H1 (cell line): ENCODE results near the gene ANKS1A. TPM values are rescaled to one million over a fixed set of nuclear protein-coding genes. Genes with fewer than 3 reads are reported as not detected.

Experiments used
- CTCF ChIA-PET: fragments of 300-600 bp; sonication (Branson Sonifier 250); formaldehyde crosslinking; loops from one replicate; lab custom pipeline; 2021; ENCODE audit not compliant: partially characterized antibody; lab: Charles Lee
- POLR2A ChIA-PET: fragments of 300-600 bp; sonication (Branson Sonifier 250); formaldehyde crosslinking; loops from one replicate; lab custom pipeline; 2021; ENCODE audit warnings: inconsistent platforms; ENCODE audit not compliant: partially characterized antibody; lab: Charles Lee
- DNase-seq, 2 experiments: peaks; one replicate each; pipeline versions ENCODE4 v3.0.0 to v3.0.0-alpha.2; 2010 to 2022; ENCODE audit warnings: low spot score in 2 of 2, low read depth in 1 of 2, mixed read lengths in 1 of 2
- FAIRE-seq: peaks from 2 replicates; lab custom pipeline; 2011; peaks lifted over from hg19 to GRCh38; lab: Jason Lieb, UNC
- H2AFZ ChIP-seq: 2 replicates; pipeline ENCODE4 v1.8.1; 2012; ENCODE audit warnings: low read length, inconsistent platforms
- H2AK5ac ChIP-seq: 2 replicates; pipeline ENCODE4 v1.6.1; 2013; ENCODE audit warnings: low read depth, low read length
- H2BK120ac ChIP-seq: replicated peaks from 2 replicates; pipeline ENCODE3; 2013; ENCODE audit warnings: low read depth, low read length, inconsistent platforms
- H2BK12ac ChIP-seq: 2 replicates; pipeline ENCODE4 v1.6.1; 2013; ENCODE audit warnings: low read depth, low read length
- H2BK15ac ChIP-seq: 2 replicates; pipeline ENCODE4 v1.6.1; 2013; ENCODE audit warnings: low read length
- H2BK20ac ChIP-seq: 2 replicates; pipeline ENCODE4 v1.6.1; 2013; ENCODE audit warnings: low read length
- H2BK5ac ChIP-seq: 2 replicates; pipeline ENCODE4 v1.6.1; 2013; ENCODE audit warnings: low read depth, low read length
- H3K14ac ChIP-seq: 2 replicates; pipeline ENCODE4 v1.6.1; 2013; ENCODE audit warnings: inconsistent platforms; ENCODE audit not compliant: insufficient read length
- H3K18ac ChIP-seq: 2 replicates; pipeline ENCODE4 v1.6.1; 2013; ENCODE audit warnings: low read length; ENCODE audit errors: extremely low read depth
- H3K23ac ChIP-seq: 2 replicates; pipeline ENCODE4 v1.6.1; 2013; ENCODE audit warnings: inconsistent platforms; ENCODE audit not compliant: insufficient read length
- H3K23me2 ChIP-seq: 2 replicates; pipeline ENCODE4 v1.6.1; 2013; ENCODE audit warnings: low read depth, low read length
- H3K27ac ChIP-seq: 2 replicates; pipeline ENCODE4 v1.6.1; 2011; ENCODE audit warnings: low read depth, low read length, inconsistent platforms
- H3K27me3 ChIP-seq, 4 experiments: replicated peaks in 1 of 4; 1 replicate in 1 of 4; 2 replicates in 3 of 4; pipeline versions ENCODE4 v1.6.1 to v1.8.1; 2011 to 2013; ENCODE audit warnings: low read length in 3 of 4, mild to moderate bottlenecking in 3 of 4, inconsistent platforms in 2 of 4, mixed read lengths in 2 of 4, moderate library complexity in 1 of 4; ENCODE audit not compliant: control insufficient read depth in 3 of 4, insufficient read depth in 3 of 4; ENCODE audit errors: extremely low read depth in 1 of 4
- H3K36me3 ChIP-seq, 4 experiments: 2 replicates each; pipeline versions ENCODE4 v1.6.1 to v1.8.1; 2011 to 2013; ENCODE audit warnings: mild to moderate bottlenecking in 4 of 4, low read length in 3 of 4, moderate library complexity in 2 of 4, control low read depth in 1 of 4, inconsistent platforms in 1 of 4; ENCODE audit not compliant: insufficient read depth in 4 of 4, control insufficient read depth in 2 of 4
- H3K4ac ChIP-seq: replicated peaks from 2 replicates; pipeline ENCODE3; 2013; ENCODE audit warnings: low read length, low read depth, mixed read lengths, inconsistent platforms; ENCODE audit not compliant: insufficient read length
- H3K4me1 ChIP-seq, 4 experiments: replicated peaks in 1 of 4; 1 replicate in 1 of 4; 2 replicates in 3 of 4; pipeline versions ENCODE4 v1.6.1 to v1.8.1; 2011 to 2013; ENCODE audit warnings: low read length in 3 of 4, inconsistent platforms in 2 of 4, mixed read lengths in 1 of 4; ENCODE audit not compliant: insufficient read depth in 4 of 4, control insufficient read depth in 3 of 4
- H3K4me2 ChIP-seq, 2 experiments: 2 replicates each; pipeline versions ENCODE4 v1.6.1 to v1.8.1; 2011 to 2013; ENCODE audit warnings: low read depth in 2 of 2, low read length in 2 of 2, control low read depth in 1 of 2, inconsistent platforms in 1 of 2, mild to moderate bottlenecking in 1 of 2; ENCODE audit not compliant: insufficient read depth in 1 of 2
- H3K4me3 ChIP-seq, 4 experiments: fragments of 200-600, 300-600 bp in 1 of 4; sonication (generic), shearing (Covaris generic), sonication (Bioruptor Twin) in 1 of 4; 2 replicates each; pipeline versions ENCODE4 v1.5.1 to v1.8.1; 2011 to 2016; ENCODE audit warnings: low read length in 4 of 4, low read depth in 3 of 4, control low read depth in 2 of 4, inconsistent platforms in 2 of 4, mild to moderate bottlenecking in 2 of 4, mixed read lengths in 1 of 4, moderate library complexity in 1 of 4; ENCODE audit not compliant: insufficient read depth in 2 of 4; ENCODE audit errors: extremely low read depth in 1 of 4
- H3K56ac ChIP-seq: replicated peaks from 2 replicates; pipeline ENCODE3; 2013; ENCODE audit warnings: low read depth, mild to moderate bottlenecking, mixed read lengths, low read length, inconsistent platforms; ENCODE audit not compliant: insufficient read length
- H3K79me1 ChIP-seq: 2 replicates; pipeline ENCODE4 v1.6.1; 2013; ENCODE audit warnings: low read depth, low read length, control low read depth
- H3K79me2 ChIP-seq, 2 experiments: 2 replicates each; pipeline versions ENCODE4 v1.6.1 to v1.8.1; 2012 to 2013; ENCODE audit warnings: low read length in 2 of 2, mild to moderate bottlenecking in 2 of 2, inconsistent platforms in 1 of 2; ENCODE audit not compliant: insufficient read depth in 2 of 2, control insufficient read depth in 1 of 2
- H3K9ac ChIP-seq, 4 experiments: replicated peaks in 1 of 4; 1 replicate in 1 of 4; 2 replicates in 3 of 4; pipeline versions ENCODE4 v1.6.1 to v1.8.1; 2011 to 2013; ENCODE audit warnings: low read depth in 3 of 4, low read length in 3 of 4, control low read depth in 2 of 4, mild to moderate bottlenecking in 2 of 4, moderate library complexity in 2 of 4, inconsistent platforms in 1 of 4; ENCODE audit errors: extremely low read depth in 1 of 4
- H3K9me3 ChIP-seq, 2 experiments: 2 replicates each; pipeline versions ENCODE4 v1.6.1 to v1.8.1; 2012 to 2013; ENCODE audit warnings: mild to moderate bottlenecking in 2 of 2, moderate library complexity in 2 of 2, control low read depth in 1 of 2, inconsistent platforms in 1 of 2, low read depth in 1 of 2, low read length in 1 of 2, mixed read lengths in 1 of 2; ENCODE audit not compliant: insufficient read depth in 2 of 2
- H4K20me1 ChIP-seq, 2 experiments: replicated peaks in 1 of 2; 2 replicates each; pipeline versions ENCODE3 to v1.8.1; 2011 to 2013; ENCODE audit warnings: inconsistent platforms in 2 of 2, low read length in 2 of 2, mild to moderate bottlenecking in 1 of 2; ENCODE audit not compliant: insufficient read depth in 2 of 2, control insufficient read depth in 1 of 2
- H4K5ac ChIP-seq: 2 replicates; pipeline ENCODE4 v1.6.1; 2013; ENCODE audit warnings: low read length, low read depth, mixed read lengths, inconsistent platforms; ENCODE audit not compliant: insufficient read length
- H4K8ac ChIP-seq: 2 replicates; pipeline ENCODE4 v1.8.0; 2013; ENCODE audit warnings: mild to moderate bottlenecking, moderate library complexity, low read length, inconsistent platforms; ENCODE audit not compliant: insufficient read depth; ENCODE audit errors: extremely low read depth
- H4K91ac ChIP-seq: replicated peaks from 2 replicates; pipeline ENCODE3; 2013; ENCODE audit warnings: low read length, mixed read lengths, inconsistent platforms; ENCODE audit not compliant: insufficient read length
- CTCF ChIP-seq, 3 experiments: IDR thresholded peaks; 1 replicate in 2 of 3; 2 replicates in 1 of 3; pipeline versions ENCODE4 v1.5.1 to v1.6.1; 2011; ENCODE audit warnings: low read length in 3 of 3, mild to moderate bottlenecking in 3 of 3, inconsistent platforms in 2 of 3, low read depth in 1 of 3, moderate library complexity in 1 of 3; ENCODE audit not compliant: insufficient read depth in 1 of 3; ENCODE audit errors: control extremely low read depth in 1 of 3
- KDM5A ChIP-seq: fragments of 200-600 bp; IDR thresholded peaks from 2 replicates; pipeline ENCODE4 v1.7.1; 2012; ENCODE audit warnings: mild to moderate bottlenecking, low read length, inconsistent platforms, mixed read lengths
- RAD21 ChIP-seq, 2 experiments: IDR thresholded peaks in 1 of 2; conservative IDR thresholded peaks in 1 of 2; 2 replicates each; pipeline ENCODE4 v1.6.1; 2011; ENCODE audit warnings: low read depth in 2 of 2, low read length in 2 of 2, improper control_type of control experiment in 1 of 2, inconsistent platforms in 1 of 2, mild to moderate bottlenecking in 1 of 2, moderate library complexity in 1 of 2
- SP1 ChIP-seq: IDR thresholded peaks from 2 replicates; pipeline ENCODE4 v1.6.1; 2011; ENCODE audit warnings: low read depth, low read length
- WGBS, 2 experiments: shearing (Covaris generic) in 1 of 2; methylation state at CpG; one replicate each; pipeline versions ENCODE4 v1.1.6 to v1.1.7; 2013 to 2015; ENCODE audit warnings: low lambda C conversion rate in 2 of 2, mixed read lengths in 2 of 2, inconsistent platforms in 1 of 2, low coverage in 1 of 2, missing lambda C conversion rate in 1 of 2; ENCODE audit not compliant: insufficient replicate concordance in 2 of 2, insufficient coverage in 1 of 2, insufficient read length in 1 of 2; ENCODE audit errors: extremely low coverage in 1 of 2, missing lambda C conversion rate in 1 of 2; 5-methylcytosine and 5-hydroxymethylcytosine counted together
- polyA plus RNA-seq, 7 experiments: library from polyadenylated mRNA; depleted of rRNA in 3 of 7; stranded (reverse) in 5 of 7; unstranded in 2 of 7; fragments of >200 nt in 5 of 7; fragments of 200-250 nt in 2 of 7; gene quantifications; 1 replicate in 5 of 7; 2 replicates in 1 of 7; 4 replicates in 1 of 7; pipeline versions ENCODE4 v1.2.1 to v1.2.3, GENCODE V29; 2011 to 2013; ENCODE audit warnings: missing spikeins in 2 of 7, mixed read lengths in 2 of 7
- total RNA-seq: library from RNA; stranded (reverse); fragmentation: NEBNext Ultra II Directional; extraction: Animal tissue kit (Norgen Biotek cat#: 25700); gene quantifications from 2 replicates; pipeline ENCODE4 v1.2.1, GENCODE V29; 2021
- TF ChIP-seq, protein P1 (sequence below): IDR thresholded peaks from 2 replicates; pipeline ENCODE4 v1.6.1; 2012; ENCODE audit warnings: inconsistent platforms

Gene ANKS1A
- total and polyA plus RNA-seq, 2 of the 8 experiments (the other 6 are each of a cell fraction or from before 2014, with no cell fraction given): 9.8 to 30.9 TPM

DNA sequence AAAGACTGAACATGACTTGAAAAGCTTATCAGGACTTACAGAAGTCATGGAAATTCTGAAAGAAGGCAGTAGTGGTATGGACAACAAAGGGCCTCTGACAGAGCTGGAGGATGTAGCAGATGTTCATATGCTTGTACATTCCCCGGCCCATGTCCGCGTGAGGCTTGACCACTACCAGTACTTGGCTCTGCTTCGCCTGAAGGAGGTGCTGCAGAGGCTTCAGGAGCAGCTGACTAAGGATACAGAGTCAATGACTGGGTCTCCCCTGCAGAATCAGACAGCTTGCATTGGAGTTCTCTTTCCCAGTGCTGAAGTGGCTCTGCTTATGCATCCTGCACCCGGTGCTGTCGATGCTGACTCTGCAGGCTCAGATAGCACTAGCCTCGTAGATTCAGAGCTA, 30.4 kb upstream of the ANKS1A start:
- H3K36me3 ChIP-seq: peaks cover 8 to 59% (median 32%) of the 10 kb centered on the region in 4 experiments

More for the DNA sequence above, 30.4 kb upstream of the ANKS1A start:
- CTCF ChIA-PET: interaction anchor here (0.6 to 2.4 kb wide), 9 partner anchors 10 to 281 kb away, joined by 3 to 18 read pairs (median 3); no protein-coding TSS in a partner anchor
- Histone ChIP-seq H2BK20ac (no peak overlapping the region), H3K23me2 (no peaks in the 10 kb centered on the region), H3K56ac (no peak overlapping the region), H4K8ac (no peak overlapping the region), H4K20me1 (peaks cover 0 to 2% of the 10 kb centered on the region in 2 experiments), H3K18ac (no peak overlapping the region), H3K14ac (no peak overlapping the region), H3K9me3 (no peaks in the 10 kb centered on the region), H2AFZ (no peak overlapping the region), H2BK5ac (no peak overlapping the region), H4K5ac (no peak overlapping the region), H3K79me2 (no peaks in the 10 kb centered on the region), H3K4me2 (no peak overlapping the region), H2BK15ac (no peak overlapping the region), H2BK120ac (no peak overlapping the region), H4K91ac (no peak overlapping the region), H3K27ac (no peak overlapping the region), H3K4ac (no peak overlapping the region), H3K4me3 (no peak overlapping the region), H3K27me3 (no peaks in the 10 kb centered on the region), H2AK5ac (no peak overlapping the region), H3K4me1 (no peaks in the 10 kb centered on the region), H3K23ac (no peak overlapping the region), H3K79me1 (no peaks in the 10 kb centered on the region), H2BK12ac (no peak overlapping the region), H3K9ac (no peak overlapping the region)
- DNase-seq (no peak), FAIRE-seq (no peak)
- TF ChIP-seq RAD21 (IDR thresholded peaks at IDR 0.05 in 1 of 2, conservative IDR thresholded peaks at IDR 0.05 in 1 of 2; ENCODE audit: low read depth in 2 of 2, low read length in 2 of 2) (peak; percentile 9 to 37; a peak in 2 of 4 replicates), KDM5A (no peak), CTCF (IDR thresholded peaks at IDR 0.05; ENCODE audit: control extremely low read depth in 1 of 3, insufficient read depth in 1 of 3, low read depth in 1 of 3, low read length in 3 of 3) (peak; percentile 56 to 64 (median 62)), SP1 (no peak)
- TF ChIP-seq, protein P1, sequence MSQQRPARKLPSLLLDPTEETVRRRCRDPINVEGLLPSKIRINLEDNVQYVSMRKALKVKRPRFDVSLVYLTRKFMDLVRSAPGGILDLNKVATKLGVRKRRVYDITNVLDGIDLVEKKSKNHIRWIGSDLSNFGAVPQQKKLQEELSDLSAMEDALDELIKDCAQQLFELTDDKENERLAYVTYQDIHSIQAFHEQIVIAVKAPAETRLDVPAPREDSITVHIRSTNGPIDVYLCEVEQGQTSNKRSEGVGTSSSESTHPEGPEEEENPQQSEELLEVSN: no peak
- POLR2A ChIA-PET: interaction anchor here (0.7 to 2.4 kb wide), 3 partner anchors 14 to 102 kb away, joined by 3 to 16 read pairs (median 3); partner anchors contain the start of gene SNRPC
- 95% methylated on average over 7 of the region's 7 CpGs; no CpG with 5 or more reads in 1 of the 2 experiments for WGBS, 2 experiments
